Thoracic aorta (tissue), 2 donors: Measurements from ENCODE around the gene ITM2A. TPM values are rescaled to one million over a fixed set of nuclear protein-coding genes. Genes with fewer than 3 reads are reported as not detected.

Experiments
- ATAC-seq: fragments of 150-250 bp; one replicate; pipeline ENCODE4 v1.8.0; 2017; ENCODE audit warnings: low read depth; ENCODE audit not compliant: insufficient number of reproducible peaks, low FRiP score
- DNase-seq: peaks from one replicate; pipeline ENCODE4 v3.0.0-alpha.2; 2020; ENCODE audit warnings: low spot score
- H3K27ac ChIP-seq, 2 donors: fragments of 200-600 bp; sonication (generic); 1 replicate in 1 of 2; 2 replicates in 1 of 2; pipeline ENCODE4 v1.5.1; 2016; ENCODE audit warnings: mild to moderate bottlenecking in 2 of 2, moderate library complexity in 2 of 2
- H3K27me3 ChIP-seq: fragments of 200-600 bp; sonication (generic); replicated peaks from 2 replicates; pipeline ENCODE4 v1.6.0; 2016; ENCODE audit warnings: mild to moderate bottlenecking; ENCODE audit not compliant: insufficient read depth
- H3K36me3 ChIP-seq: fragments of 200-600 bp; sonication (generic); one replicate; pipeline ENCODE4 v1.5.1; 2016
- H3K4me1 ChIP-seq, 2 donors: fragments of 200-600 bp; sonication (generic); 1 replicate in 1 of 2; 2 replicates in 1 of 2; pipeline versions ENCODE4 v1.5.1 to v1.6.0; 2016; ENCODE audit warnings: low read depth in 2 of 2, mild to moderate bottlenecking in 1 of 2; ENCODE audit not compliant: control insufficient read depth in 1 of 2
- H3K4me3 ChIP-seq: fragments of 200-600 bp; sonication (generic); 2 replicates; pipeline ENCODE4 v1.5.1; 2016; ENCODE audit warnings: mild to moderate bottlenecking
- H3K9me3 ChIP-seq: fragments of 200-600 bp; sonication (generic); 2 replicates; pipeline ENCODE4 v1.5.1; 2016
- total RNA-seq, 2 donors: library from RNA; depleted of rRNA; stranded (reverse); fragments of >200 nt; gene quantifications; one replicate each; pipeline versions ENCODE4 v1.1.0 to v1.2.3, GENCODE V29; 2016
- TF ChIP-seq, protein P1 (sequence below): fragments of 200-600 bp; sonication (generic); IDR thresholded peaks from one replicate; pipeline ENCODE4 v1.5.1; 2019; ENCODE audit warnings: antibody characterized with exemption

The ITM2A gene
- total RNA-seq: 10 to 100 TPM; 43.1 to 68.8 TPM

DNA sequence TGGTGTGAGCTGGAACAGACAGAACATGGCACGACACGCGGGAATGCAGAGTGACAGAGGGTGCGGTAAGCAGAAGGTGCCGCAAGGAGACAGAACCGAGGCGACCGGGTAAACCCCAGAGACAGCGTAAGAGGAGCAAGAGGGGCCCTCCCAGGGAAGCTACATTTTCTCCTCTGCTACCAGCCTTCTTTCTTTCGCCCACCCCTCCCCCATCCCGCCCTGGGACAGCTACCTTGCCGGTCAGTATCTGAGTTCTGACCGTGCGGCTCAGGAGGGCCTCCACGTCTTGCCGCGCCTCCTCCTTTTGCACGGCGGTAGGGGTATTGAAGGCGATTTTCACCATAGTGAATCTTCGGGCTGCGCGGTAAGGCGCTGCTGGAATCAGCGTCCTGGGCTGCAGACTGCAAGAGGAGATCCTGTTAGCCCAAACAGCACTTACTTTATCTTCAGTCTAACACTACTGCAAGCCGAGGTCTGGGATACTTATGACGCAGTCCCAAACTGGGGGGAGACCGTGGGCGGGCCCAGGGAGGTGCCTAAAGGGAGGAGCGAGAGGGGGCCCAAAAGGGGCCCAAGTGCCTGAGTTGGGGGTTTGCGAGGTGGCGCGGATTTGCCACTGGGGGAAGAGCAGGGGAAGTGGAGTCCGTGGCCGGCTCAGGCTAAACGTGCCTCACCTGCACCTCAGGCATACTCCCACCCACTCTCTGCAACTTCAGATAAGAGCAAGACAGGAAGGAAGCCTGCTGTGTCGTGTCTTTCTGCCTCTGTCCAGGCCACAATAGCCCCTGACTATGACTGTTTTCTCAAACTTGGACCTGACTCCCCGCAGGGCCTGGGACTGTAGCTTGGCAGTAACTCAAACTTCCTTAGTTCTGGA is at the start of gene ITM2A:
TSS of gene ITM2A (minus strand) at position 462 of the 877 bp plus-strand sequence. CDS start at position 343, 119 bp downstream.
- ATAC-seq (no peak), DNase-seq (no peak)
- Histone ChIP-seq H3K27ac (no peak within 1 kb of the TSS), H3K4me1 (no peaks in the 10 kb centered on the region), H3K36me3 (no peaks in the 10 kb centered on the region), H3K4me3 (peak within 1 kb of the TSS; percentile 69), H3K9me3 (no peaks in the 10 kb centered on the region), H3K27me3 (no peaks in the 10 kb centered on the region)
- TF ChIP-seq, protein P1, sequence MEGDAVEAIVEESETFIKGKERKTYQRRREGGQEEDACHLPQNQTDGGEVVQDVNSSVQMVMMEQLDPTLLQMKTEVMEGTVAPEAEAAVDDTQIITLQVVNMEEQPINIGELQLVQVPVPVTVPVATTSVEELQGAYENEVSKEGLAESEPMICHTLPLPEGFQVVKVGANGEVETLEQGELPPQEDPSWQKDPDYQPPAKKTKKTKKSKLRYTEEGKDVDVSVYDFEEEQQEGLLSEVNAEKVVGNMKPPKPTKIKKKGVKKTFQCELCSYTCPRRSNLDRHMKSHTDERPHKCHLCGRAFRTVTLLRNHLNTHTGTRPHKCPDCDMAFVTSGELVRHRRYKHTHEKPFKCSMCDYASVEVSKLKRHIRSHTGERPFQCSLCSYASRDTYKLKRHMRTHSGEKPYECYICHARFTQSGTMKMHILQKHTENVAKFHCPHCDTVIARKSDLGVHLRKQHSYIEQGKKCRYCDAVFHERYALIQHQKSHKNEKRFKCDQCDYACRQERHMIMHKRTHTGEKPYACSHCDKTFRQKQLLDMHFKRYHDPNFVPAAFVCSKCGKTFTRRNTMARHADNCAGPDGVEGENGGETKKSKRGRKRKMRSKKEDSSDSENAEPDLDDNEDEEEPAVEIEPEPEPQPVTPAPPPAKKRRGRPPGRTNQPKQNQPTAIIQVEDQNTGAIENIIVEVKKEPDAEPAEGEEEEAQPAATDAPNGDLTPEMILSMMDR: no peak

DNA sequence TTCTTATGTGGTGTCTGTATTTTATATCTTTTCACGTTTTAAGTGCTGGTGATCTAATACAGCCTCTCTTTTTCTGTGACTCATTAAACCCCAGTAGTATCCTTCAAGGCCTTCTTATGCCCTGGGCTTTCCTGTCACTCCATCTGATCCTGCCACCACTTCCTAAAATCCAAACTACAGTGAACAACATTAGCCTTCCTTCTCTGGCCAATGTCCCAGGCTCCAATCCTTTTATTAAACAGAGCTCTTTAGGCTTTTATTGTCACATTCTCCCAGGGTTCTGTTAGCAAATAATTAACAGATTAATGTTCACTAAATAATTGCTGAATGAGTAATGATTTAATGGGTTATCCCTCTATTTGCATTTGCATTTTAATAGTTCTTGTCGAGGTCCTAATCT is 47.9 kb upstream of the ITM2A start:
- Histone ChIP-seq H3K27me3 (no peaks in the 10 kb centered on the region), H3K4me3 (no peak overlapping the region), H3K9me3 (no peaks in the 10 kb centered on the region), H3K27ac (no peak overlapping the region), H3K36me3 (no peaks in the 10 kb centered on the region), H3K4me1 (no peaks in the 10 kb centered on the region)
- TF ChIP-seq, protein P1: no peak
- ATAC-seq (no peak), DNase-seq (no peak)

DNA sequence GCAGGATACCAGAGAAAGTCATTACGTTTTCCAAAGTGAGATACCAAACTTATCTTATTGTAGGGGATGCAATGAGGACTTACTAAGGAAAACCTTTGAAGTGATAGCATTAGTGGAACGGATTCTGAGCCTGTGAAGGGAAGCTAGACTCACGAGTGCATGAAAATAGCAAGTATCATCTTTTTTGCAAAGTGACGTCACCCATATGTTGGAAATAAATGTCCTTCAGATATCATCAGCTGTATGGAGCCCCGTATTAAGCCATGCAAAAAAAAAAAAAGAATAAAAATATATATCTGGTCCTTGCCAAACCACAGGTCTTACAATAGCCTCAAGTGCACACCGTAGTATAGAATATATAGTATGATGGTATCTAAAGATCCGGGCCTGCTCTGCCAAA is 46.8 kb upstream of the ITM2A start:
- TF ChIP-seq, protein P1: no peak
- ATAC-seq: no peak
- no peak for DNase-seq
- Histone ChIP-seq H3K27me3 (no peaks in the 10 kb centered on the region), H3K36me3 (no peaks in the 10 kb centered on the region), H3K4me3 (no peak overlapping the region), H3K9me3 (no peaks in the 10 kb centered on the region), H3K27ac (no peak overlapping the region), H3K4me1 (no peaks in the 10 kb centered on the region)

DNA sequence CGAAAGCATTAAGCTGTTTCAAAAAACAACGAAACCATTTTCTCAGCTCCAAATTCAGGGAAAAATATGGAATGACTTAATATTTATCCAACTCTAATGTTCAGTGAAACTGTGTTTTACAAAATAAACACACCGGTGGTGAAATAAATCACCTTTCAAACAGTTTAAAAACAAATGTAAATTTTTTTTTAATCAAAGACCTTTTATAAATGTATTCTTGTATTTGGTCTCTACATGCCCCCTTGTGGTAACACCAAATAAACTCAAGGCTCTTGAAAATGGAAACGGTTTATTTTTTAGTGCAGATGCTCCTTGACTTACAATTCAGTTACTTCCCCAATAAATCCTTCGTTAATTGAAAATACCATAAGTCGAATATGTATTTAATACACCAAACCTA is 45.8 kb upstream of the ITM2A start:
- H3K27ac ChIP-seq: no peak overlapping the region

DNA sequence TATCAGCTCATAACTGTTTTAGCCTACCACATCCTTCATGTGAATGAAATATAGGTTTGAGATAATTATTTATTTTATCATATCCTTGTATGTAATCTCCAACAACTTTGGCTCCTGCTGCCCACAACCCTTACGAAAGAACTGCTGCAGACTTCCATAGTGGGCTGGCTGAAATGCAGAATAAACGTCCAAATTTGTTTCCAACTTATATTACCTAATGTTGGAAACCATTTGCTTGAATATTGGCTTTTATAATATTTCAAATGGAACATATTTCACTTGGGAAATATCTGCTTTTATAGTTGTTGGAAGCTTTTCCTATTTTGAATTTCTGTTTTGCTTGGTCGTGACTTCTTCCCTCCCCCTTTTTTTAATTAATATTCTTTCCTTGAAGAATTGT is 45.0 kb upstream of the ITM2A start:
- no peak overlapping the region for H3K4me3 ChIP-seq
- no peak for DNase-seq
- no peaks in the 10 kb centered on the region for H3K36me3 ChIP-seq
- H3K9me3 ChIP-seq: no peaks in the 10 kb centered on the region
- no peaks in the 10 kb centered on the region for H3K27me3 ChIP-seq
- no peak overlapping the region for H3K27ac ChIP-seq
- ATAC-seq: no peak
- no peaks in the 10 kb centered on the region for H3K4me1 ChIP-seq
- TF ChIP-seq, protein P1: no peak

More for the DNA sequence above, 45.8 kb upstream of the ITM2A start:
- Histone ChIP-seq H3K27me3 (no peaks in the 10 kb centered on the region), H3K9me3 (no peaks in the 10 kb centered on the region), H3K4me3 (peak overlapping the region; percentile 47), H3K36me3 (no peaks in the 10 kb centered on the region), H3K4me1 (no peaks in the 10 kb centered on the region)
- no peak for ATAC-seq
- no peak for DNase-seq
- TF ChIP-seq, protein P1: no peak
